ENCODE results near the gene MGAT2. TPM values are rescaled to one million over a fixed set of nuclear protein-coding genes. Genes with fewer than 3 reads are reported as not detected.

Gene MGAT2
- total RNA-seq, 2 donors from 2014 or later, result 24.0 to 45.9 TPM

DNA sequence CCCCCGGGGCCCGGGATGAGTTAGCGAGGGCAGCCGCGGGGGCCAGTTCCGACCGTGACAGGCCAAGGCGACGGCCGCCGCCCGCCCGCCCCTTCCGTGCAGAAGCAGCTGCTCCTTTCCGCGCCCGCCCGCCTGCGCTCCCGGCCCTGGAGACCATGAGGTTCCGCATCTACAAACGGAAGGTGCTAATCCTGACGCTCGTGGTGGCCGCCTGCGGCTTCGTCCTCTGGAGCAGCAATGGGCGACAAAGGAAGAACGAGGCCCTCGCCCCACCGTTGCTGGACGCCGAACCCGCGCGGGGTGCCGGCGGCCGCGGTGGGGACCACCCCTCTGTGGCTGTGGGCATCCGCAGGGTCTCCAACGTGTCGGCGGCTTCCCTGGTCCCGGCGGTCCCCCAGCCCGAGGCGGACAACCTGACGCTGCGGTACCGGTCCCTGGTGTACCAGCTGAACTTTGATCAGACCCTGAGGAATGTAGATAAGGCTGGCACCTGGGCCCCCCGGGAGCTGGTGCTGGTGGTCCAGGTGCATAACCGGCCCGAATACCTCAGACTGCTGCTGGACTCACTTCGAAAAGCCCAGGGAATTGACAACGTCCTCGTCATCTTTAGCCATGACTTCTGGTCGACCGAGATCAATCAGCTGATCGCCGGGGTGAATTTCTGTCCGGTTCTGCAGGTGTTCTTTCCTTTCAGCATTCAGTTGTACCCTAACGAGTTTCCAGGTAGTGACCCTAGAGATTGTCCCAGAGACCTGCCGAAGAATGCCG is 699 bp downstream of the MGAT2 start:
- peaks cover 31 to 50% of the 10 kb centered on the region in 2 donors for H3K4me1 ChIP-seq (ENCODE audit: control insufficient read depth in 1 of 2, low read depth in 2 of 2)
- ATAC-seq (ENCODE audit: insufficient number of reproducible peaks, low FRiP score, low read depth) (no peak), DNase-seq (ENCODE audit: low spot score) (peak; percentile 25)
- H3K36me3 ChIP-seq, result peaks cover 10% of the 10 kb centered on the region
- H3K9me3 ChIP-seq, result no peaks in the 10 kb centered on the region
- H3K27me3 ChIP-seq (replicated peaks; ENCODE audit: insufficient read depth), result no peaks in the 10 kb centered on the region
- peak overlapping the region; percentile 95 for H3K4me3 ChIP-seq
- TF ChIP-seq, protein P1, sequence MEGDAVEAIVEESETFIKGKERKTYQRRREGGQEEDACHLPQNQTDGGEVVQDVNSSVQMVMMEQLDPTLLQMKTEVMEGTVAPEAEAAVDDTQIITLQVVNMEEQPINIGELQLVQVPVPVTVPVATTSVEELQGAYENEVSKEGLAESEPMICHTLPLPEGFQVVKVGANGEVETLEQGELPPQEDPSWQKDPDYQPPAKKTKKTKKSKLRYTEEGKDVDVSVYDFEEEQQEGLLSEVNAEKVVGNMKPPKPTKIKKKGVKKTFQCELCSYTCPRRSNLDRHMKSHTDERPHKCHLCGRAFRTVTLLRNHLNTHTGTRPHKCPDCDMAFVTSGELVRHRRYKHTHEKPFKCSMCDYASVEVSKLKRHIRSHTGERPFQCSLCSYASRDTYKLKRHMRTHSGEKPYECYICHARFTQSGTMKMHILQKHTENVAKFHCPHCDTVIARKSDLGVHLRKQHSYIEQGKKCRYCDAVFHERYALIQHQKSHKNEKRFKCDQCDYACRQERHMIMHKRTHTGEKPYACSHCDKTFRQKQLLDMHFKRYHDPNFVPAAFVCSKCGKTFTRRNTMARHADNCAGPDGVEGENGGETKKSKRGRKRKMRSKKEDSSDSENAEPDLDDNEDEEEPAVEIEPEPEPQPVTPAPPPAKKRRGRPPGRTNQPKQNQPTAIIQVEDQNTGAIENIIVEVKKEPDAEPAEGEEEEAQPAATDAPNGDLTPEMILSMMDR (IDR thresholded peaks at IDR 0.05), result peak; percentile 6
- peak overlapping the region; percentile 96 to 98 for H3K27ac ChIP-seq

DNA sequence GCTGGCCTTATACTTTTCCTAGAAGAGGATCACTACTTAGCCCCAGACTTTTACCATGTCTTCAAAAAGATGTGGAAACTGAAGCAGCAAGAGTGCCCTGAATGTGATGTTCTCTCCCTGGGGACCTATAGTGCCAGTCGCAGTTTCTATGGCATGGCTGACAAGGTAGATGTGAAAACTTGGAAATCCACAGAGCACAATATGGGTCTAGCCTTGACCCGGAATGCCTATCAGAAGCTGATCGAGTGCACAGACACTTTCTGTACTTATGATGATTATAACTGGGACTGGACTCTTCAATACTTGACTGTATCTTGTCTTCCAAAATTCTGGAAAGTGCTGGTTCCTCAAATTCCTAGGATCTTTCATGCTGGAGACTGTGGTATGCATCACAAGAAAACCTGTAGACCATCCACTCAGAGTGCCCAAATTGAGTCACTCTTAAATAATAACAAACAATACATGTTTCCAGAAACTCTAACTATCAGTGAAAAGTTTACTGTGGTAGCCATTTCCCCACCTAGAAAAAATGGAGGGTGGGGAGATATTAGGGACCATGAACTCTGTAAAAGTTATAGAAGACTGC is 1.5 kb downstream of the MGAT2 start:
- ATAC-seq (ENCODE audit: insufficient number of reproducible peaks, low FRiP score, low read depth) (no peak), DNase-seq (ENCODE audit: low spot score) (no peak)
- Histone ChIP-seq H3K27me3 (replicated peaks; ENCODE audit: insufficient read depth) (no peaks in the 10 kb centered on the region), H3K36me3 (peaks cover 10% of the 10 kb centered on the region), H3K4me1 (ENCODE audit: control insufficient read depth in 1 of 2, low read depth in 2 of 2) (peaks cover 31 to 50% of the 10 kb centered on the region in 2 donors), H3K4me3 (peak overlapping the region; percentile 95), H3K27ac (no peak overlapping the region), H3K9me3 (no peaks in the 10 kb centered on the region)
- TF ChIP-seq, protein P1 (IDR thresholded peaks at IDR 0.05), result no peak

DNA sequence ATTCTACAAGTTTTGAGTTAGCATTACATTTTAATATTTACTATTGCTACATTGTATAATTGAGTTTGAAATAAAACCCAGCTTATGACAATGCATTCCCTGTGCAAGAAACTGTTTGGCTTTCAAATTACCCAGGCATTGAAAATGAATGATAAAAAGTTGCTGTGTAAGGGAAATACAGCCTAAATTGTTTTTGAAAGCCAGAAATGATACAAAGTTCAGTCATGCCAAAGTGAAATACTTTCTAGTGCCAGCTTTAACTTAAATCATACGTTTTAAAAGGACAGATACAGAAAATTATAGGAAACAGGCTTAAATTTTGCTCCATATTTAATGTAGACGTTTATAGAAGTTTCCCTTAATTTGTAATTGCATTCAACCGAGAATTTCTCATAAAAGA is 2.8 kb downstream of the MGAT2 start:
- H3K4me1 ChIP-seq (ENCODE audit: control insufficient read depth in 1 of 2, low read depth in 2 of 2), result peaks cover 31 to 47% of the 10 kb centered on the region in 2 donors
- TF ChIP-seq, protein P1 (IDR thresholded peaks at IDR 0.05), result no peak
- H3K9me3 ChIP-seq, result no peaks in the 10 kb centered on the region
- ATAC-seq (ENCODE audit: insufficient number of reproducible peaks, low FRiP score, low read depth) (no peak), DNase-seq (ENCODE audit: low spot score) (no peak)
- H3K4me3 ChIP-seq, result no peak overlapping the region
- no peak overlapping the region for H3K27ac ChIP-seq
- H3K36me3 ChIP-seq, result peaks cover 7% of the 10 kb centered on the region
- no peaks in the 10 kb centered on the region for H3K27me3 ChIP-seq (replicated peaks; ENCODE audit: insufficient read depth)

DNA sequence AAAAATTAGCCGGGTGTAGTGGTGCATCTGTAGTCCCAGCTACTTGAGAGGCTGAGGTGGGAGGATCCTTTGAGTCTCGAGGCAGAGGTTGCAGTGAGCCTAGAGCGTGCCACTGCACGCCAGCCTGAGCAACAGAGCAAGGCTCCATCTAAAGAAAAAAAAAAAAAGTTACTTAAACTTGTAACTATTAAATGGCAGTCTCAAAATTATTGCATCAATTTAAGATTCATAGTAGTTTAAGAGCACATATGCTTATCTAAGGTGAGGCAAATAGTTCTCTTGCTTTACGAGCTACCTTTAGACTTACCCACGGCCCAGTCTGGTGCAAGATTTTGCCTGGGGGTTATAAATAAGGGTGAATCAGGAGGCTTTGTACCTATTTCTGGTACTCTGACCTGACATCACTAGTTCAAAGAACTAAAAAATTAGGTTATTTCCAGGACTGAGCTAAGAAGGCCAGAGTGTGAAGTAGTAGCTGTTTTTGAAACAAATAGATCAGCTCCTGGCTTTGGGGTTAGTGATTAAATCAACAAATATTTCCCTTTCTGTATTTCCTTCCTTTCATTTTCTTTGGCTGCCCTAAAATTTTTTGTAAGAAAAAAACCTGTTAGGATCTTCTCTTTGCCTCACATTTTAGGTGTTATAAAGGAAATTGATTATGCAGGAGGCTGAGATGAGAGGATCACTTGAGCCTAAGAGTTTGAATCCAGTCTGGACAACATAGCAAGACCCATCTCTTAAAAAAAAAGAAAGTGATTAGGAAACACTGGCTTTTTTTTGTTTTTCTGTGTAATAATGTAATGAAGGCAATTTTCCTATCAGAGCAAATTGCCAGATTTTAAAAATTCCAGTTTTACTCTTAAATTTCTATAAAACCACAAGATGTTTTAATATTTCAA is 3.6 kb downstream of the MGAT2 start:
- no peak for DNase-seq (ENCODE audit: low spot score)
- Histone ChIP-seq H3K27me3 (replicated peaks; ENCODE audit: insufficient read depth) (no peaks in the 10 kb centered on the region), H3K36me3 (peaks cover 7% of the 10 kb centered on the region), H3K9me3 (no peaks in the 10 kb centered on the region), H3K4me3 (no peak overlapping the region), H3K4me1 (ENCODE audit: control insufficient read depth in 1 of 2, low read depth in 2 of 2) (peaks cover 27 to 39% of the 10 kb centered on the region in 2 donors), H3K27ac (peak overlapping the region in 1 of 2 donors; percentile 31)
- no peak for ATAC-seq (ENCODE audit: insufficient number of reproducible peaks, low FRiP score, low read depth)
- TF ChIP-seq, protein P1 (IDR thresholded peaks at IDR 0.05), result no peak
